ENCODE data around the gene DPEP3.
"Not testable (repeated sequence)": the region's sequence is repeated elsewhere in the genome, so short reads cannot be mapped to it uniquely, and the experiment has no call there.

Gene DPEP3

GRCh38 chr16:67995423-67995822 is 15.1 kb upstream of the DPEP3 start:
- DNase-seq (ENCODE audit: low read depth, low spot score) = no peak
- no peak overlapping the region for H3K27ac ChIP-seq

- not testable (repeated sequence) for DNase-seq (ENCODE audit: low read depth, low spot score); H3K27ac ChIP-seq
These were observed 13.7 kb upstream of the DPEP3 start for GRCh38 chr16:67994040-67994408.

DNA sequence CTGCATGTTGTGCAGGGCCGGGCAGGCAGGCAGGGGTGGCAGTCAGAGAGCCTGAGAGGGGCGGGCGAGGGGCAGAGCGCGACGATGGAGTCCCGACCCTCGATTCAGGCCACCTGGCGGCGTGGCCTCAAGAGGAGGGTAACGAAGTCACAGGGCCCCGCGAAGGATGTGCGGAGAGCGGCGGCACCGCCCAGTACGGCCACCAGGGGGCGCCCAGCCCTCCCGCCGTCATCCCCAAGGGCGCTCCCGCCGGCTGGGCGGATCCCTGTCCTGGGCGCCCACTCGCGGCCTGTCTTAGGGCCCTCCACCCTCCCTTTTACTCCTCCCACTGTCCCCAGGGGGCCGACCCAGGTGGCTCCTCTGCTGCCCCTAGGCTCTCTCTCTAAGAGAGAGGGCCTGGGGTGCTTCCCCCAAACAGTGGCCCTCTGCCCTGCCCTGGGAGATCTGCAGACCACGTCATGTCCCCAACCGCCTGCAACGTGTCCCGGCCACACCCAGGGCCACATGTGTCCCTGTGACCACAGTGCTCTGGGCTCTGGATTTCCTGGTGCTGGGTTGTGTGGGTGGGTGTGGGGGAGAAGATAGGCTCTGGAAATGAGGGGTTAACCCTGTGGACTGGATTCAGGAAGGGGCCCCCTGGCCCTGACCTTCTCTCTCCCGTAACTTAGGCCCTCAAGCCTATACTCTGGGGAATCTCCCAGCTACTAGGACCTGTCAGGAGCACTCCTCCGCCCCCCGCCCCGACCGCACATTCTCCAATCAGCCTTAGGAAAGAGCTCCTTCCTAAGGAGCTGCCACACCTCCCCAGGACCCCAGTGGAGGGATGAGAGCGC is 13.1 kb upstream of the DPEP3 start:
- no peak overlapping the region for H3K27ac ChIP-seq
- no peak for DNase-seq (ENCODE audit: low read depth, low spot score)

- DNase-seq (ENCODE audit: low read depth, low spot score) = no peak
- H3K27ac ChIP-seq = no peak overlapping the region
These were observed 12.4 kb upstream of the DPEP3 start for GRCh38 chr16:67992661-67993206.

GRCh38 chr16:67990018-67990386 is 9.7 kb upstream of the DPEP3 start:
- H3K27ac ChIP-seq = no peak overlapping the region
- DNase-seq (ENCODE audit: low read depth, low spot score) = no peak

DNA sequence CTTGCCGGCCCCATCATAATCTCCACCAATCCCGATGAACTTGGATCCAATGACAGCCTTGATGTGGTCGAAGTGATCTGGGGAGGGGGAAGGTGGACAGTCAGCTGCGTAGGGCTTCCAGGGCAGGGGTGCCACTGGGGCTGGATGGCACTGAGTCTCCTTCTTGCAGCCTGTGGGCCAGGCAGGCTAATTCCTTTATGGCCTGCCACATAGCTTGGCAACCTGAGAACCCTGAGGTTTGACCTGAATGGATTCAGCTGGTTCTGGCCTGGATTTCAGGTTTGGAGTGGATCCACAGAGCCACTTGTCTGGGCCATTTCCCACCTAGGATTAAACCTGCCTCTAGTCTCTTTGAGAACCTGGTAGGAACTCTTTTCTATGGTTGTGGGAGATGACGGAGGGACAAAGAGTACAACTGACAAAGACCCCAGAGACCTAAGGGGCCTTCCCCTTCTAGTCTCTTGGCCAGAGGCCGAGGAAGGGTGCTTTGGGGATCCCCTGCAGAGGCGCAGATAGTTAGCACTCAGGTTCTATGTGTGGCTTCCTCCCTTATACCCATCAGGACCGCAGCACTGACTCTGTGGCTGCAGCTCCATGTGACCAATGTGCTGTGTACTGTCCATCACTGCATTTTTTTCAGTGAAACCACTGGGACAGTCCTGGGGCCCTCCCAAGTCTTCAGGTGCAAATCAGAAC is 9.2 kb upstream of the DPEP3 start:
- DNase-seq (ENCODE audit: low read depth, low spot score) = no peak
- H3K27ac ChIP-seq = no peak overlapping the region

- no peak overlapping the region for H3K27ac ChIP-seq
- no peak for DNase-seq (ENCODE audit: low read depth, low spot score)
These were observed 8.4 kb upstream of the DPEP3 start for GRCh38 chr16:67988675-67989074.

- no peak overlapping the region for H3K27ac ChIP-seq
- no peak for DNase-seq (ENCODE audit: low read depth, low spot score)
These were observed 7.3 kb upstream of the DPEP3 start for GRCh38 chr16:67987460-67988160.

DNA sequence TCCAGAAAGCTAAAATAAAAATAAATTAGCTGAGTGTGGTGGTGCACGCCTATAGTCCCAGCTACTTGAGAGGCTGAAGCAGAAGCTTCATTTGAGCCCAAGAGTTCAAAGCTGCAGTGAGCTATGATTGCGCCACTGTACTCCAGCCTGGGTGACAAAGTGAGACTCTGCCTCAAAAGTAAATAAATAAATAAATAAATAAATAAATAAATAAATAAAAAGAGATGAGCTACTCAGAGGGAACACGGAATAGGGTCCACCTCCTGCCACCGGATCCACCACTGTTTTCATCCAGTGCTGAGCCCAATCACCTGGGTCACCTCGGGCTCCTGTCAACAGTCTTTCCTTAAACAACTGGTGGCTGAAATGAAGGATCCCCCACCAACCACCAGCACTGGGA is 6.7 kb upstream of the DPEP3 start:
- DNase-seq (ENCODE audit: low read depth, low spot score) = no peak
- no peak overlapping the region for H3K27ac ChIP-seq

DNA sequence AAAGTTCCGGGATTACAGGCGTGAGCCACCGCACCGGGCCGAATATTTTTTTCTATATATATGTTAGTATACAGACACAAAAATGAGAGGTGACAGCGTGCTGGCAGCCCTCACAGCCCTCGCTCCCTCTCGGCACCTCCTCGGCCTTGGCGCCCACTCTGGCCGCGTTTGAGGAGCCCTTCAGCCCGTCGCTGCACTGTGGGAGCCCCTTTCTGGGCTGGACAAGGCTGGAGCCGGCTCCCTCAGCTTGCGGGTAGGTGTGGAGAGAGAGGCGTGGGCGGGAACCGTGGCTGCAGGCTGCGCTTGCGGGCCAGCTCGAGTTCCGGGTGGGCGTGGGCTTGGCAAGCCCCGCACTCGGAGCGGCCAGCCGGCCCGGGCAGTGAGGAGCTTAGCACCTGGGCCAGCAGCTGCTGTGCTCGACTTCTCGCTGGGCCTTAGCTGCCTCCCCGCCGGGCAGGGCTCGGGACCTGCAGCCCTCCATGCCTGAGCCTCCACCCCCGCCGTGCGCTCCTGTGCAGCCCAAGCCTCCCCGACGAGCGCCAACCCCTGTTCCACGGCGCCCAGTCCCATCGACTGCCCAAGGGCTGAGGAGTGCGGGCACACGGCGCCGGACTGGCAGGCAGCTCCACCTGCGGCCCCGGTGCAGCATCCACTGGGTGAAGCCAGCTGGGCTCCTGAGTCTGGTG is 1.9 kb upstream of the DPEP3 start:
- no peak overlapping the region for H3K27ac ChIP-seq
- no peak for DNase-seq (ENCODE audit: low read depth, low spot score)

DNA sequence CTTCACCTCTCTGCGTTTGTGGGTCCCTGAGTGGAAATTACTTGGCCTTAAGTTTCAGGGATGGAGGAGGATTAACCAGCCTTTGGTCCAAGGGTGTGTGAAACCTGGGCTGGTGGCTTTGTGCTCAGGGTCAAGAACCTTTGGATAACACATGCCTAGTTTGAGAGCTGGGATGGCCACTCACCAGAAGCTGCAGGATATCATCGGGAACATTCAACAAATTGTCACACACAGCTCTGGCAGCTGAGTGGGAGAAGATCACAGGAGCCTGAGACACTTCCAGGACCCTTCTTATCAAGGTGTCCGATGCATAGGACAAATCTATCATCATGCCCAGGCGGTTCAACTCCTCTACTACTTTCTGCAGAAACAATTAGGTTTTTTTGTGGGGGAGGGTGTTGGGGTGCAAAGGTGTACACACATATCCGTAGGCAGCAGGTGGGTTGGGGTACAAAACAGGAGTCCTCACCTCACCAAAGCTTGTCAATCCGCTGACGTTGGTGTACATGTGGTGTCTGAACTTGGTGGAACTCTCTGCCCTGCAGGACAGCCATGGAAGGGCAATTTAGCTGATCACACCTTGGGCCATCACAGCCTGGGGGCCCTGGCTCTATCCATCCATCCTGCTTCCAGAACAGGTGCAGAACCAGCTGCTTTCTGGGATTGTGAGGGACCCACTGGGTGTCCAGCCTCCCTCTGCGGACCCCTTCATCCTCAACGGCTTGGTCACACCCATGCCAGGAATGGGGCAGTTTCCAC is 2.7 kb downstream of the DPEP3 start:
- DNase-seq (ENCODE audit: low read depth, low spot score) = no peak
- no peak overlapping the region for H3K27ac ChIP-seq

- no peak overlapping the region for H3K27ac ChIP-seq
- no peak for DNase-seq (ENCODE audit: low read depth, low spot score)
These were observed 3.3 kb downstream of the DPEP3 start for GRCh38 chr16:67977005-67977404.

DNA sequence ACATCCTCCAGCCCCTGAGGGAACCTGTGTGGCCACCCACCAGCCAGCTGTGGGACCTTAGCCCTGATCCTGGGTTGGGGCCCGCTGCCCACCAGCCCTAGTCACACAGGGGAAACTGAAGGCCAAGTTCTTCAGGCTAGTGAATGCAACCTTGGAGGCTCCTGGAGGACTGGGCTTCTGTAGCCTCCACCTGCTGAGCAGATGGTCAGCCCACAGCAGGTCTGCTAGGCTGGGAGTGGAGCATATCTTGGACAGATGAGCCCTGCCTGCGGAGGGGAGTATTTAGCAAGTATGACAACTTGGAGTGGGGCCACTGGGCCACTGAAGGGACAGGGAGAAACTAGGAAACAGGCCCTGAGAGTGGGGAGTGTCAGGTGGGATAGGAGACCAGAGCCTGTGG is 4.1 kb downstream of the DPEP3 start:
- no peak for DNase-seq (ENCODE audit: low read depth, low spot score)
- no peak overlapping the region for H3K27ac ChIP-seq

DNA sequence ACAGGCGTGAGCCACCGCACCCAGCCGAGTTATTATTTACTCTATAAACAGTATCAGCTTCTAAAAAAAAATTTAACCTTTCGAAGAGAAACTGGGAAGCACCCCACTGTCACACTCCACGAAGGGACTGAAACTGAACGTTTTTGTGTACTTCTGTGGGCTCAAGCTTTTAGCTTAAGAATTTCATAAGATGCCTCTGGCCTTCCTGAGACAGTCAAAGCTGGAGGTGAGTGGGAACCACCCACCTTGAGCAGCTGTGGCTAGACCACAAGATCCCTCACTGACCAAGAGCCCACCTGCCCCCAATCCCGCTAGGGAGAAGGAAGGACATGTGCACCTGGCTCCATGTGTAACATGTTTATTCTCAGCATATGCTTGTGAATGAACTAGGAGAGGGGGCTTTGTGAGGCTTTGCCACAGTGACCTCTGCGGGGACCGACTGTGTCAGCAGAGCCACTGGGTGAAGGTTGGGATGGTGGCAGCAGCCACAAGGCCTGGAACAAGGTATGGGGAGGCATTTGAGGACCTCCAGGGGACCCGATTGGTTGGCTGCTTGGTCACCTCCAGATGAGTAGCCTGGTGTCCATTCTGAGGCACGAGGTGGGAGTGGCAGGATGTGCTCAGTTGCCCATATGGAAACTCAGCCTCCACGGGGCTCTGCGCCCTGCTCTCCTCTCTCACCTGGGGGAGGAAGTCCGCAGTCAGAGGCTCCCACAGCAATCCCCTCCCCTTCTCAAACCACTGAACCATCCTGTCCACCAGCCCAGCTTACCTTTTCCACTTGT is 4.8 kb downstream of the DPEP3 start:
- no peak for DNase-seq (ENCODE audit: low read depth, low spot score)
- no peak overlapping the region for H3K27ac ChIP-seq

DNA sequence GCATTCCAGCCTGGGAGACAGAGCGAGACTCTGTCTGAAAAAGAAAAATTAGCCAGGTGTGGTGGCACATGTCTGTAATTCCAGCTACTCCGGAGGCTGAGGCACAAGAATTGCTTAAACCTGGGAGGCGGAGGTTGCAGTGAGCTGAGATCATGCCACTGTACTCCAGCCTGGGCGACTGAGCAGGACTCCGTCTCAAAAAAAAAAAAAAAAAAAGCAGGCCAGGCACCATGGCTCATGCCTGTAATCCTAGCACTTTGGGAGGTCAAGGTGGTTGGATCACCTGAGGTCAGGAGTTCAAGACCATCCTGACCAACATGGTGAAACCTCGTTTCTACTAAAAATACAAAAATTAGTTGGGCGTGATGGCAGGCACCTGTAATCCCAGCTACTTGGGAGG is 8.0 kb downstream of the DPEP3 start:
- not testable (repeated sequence) for DNase-seq (ENCODE audit: low read depth, low spot score); H3K27ac ChIP-seq

GRCh38 chr16:67971111-67971510 is 9.2 kb downstream of the DPEP3 start:
- no peak for DNase-seq (ENCODE audit: low read depth, low spot score)
- H3K27ac ChIP-seq = no peak overlapping the region

DNA sequence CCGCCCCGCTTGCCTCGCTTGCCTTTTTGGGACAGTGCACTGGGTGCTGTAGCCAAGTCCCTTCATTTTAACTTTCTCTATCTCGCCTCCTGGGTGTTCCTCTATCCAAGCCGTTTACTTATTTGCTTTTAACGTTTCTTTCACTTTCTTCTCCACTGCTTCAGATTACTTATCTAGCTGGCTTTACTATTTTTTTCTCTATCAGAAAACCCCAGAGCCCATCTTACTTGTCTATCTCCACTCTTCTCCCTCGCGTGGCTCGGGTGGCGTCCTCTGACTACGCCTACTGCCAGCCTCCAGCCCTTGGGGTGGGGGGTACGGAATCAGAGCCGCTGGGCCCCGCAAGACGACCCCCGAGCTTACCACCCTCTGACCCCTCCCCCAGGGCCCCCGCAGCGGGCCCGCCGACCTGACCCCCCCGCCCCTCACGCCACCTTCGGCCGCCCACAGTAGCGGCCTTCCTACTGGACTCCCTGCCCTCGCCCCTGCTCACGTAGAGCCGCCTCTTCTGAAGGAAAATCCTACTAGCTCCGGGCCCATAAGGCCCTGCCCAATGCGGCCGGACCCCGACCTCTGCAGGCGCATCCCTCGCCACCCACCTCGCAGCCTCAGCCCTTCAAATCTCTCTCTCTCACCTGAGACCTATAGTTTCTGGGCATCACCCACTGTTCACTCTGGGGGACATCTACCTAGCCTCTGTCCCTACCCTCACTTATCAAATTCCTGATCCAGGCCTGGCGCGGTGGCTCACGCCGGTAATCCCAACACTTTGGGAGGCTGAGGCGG is 10.9 kb downstream of the DPEP3 start:
- DNase-seq (ENCODE audit: low read depth, low spot score) = no peak

More for the DNA sequence above, 10.9 kb downstream of the DPEP3 start:
- no peak overlapping the region for H3K27ac ChIP-seq
